ENCODE results near the gene TMEM131.

DNA sequence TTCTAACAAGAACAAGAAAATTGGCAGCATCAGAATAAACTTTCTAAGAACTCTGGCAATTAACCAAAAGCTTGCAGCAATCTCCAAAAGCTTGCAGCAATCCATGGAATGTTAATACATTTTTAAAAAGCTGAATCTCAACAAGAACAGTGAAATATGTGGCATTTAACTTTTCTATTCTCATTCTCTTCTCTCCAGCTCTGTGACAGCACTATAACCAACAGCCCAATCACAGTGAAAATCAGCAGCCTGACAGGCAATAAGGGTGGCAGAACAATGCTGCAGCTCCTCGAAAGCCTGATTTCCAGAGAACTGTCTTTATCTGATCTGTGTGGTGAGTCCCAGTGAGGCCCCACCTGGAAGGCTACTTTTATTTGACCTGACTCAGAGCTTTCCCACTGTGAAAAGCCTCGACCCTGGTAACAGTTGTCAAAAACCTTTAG lies 60.0 kb downstream of the TMEM131 start:
- TF ChIP-seq, protein P1, sequence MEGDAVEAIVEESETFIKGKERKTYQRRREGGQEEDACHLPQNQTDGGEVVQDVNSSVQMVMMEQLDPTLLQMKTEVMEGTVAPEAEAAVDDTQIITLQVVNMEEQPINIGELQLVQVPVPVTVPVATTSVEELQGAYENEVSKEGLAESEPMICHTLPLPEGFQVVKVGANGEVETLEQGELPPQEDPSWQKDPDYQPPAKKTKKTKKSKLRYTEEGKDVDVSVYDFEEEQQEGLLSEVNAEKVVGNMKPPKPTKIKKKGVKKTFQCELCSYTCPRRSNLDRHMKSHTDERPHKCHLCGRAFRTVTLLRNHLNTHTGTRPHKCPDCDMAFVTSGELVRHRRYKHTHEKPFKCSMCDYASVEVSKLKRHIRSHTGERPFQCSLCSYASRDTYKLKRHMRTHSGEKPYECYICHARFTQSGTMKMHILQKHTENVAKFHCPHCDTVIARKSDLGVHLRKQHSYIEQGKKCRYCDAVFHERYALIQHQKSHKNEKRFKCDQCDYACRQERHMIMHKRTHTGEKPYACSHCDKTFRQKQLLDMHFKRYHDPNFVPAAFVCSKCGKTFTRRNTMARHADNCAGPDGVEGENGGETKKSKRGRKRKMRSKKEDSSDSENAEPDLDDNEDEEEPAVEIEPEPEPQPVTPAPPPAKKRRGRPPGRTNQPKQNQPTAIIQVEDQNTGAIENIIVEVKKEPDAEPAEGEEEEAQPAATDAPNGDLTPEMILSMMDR (conservative IDR thresholded peaks at IDR 0.05; ENCODE audit: low read depth in 2 of 2): no peak
- TF ChIP-seq, protein P2, sequence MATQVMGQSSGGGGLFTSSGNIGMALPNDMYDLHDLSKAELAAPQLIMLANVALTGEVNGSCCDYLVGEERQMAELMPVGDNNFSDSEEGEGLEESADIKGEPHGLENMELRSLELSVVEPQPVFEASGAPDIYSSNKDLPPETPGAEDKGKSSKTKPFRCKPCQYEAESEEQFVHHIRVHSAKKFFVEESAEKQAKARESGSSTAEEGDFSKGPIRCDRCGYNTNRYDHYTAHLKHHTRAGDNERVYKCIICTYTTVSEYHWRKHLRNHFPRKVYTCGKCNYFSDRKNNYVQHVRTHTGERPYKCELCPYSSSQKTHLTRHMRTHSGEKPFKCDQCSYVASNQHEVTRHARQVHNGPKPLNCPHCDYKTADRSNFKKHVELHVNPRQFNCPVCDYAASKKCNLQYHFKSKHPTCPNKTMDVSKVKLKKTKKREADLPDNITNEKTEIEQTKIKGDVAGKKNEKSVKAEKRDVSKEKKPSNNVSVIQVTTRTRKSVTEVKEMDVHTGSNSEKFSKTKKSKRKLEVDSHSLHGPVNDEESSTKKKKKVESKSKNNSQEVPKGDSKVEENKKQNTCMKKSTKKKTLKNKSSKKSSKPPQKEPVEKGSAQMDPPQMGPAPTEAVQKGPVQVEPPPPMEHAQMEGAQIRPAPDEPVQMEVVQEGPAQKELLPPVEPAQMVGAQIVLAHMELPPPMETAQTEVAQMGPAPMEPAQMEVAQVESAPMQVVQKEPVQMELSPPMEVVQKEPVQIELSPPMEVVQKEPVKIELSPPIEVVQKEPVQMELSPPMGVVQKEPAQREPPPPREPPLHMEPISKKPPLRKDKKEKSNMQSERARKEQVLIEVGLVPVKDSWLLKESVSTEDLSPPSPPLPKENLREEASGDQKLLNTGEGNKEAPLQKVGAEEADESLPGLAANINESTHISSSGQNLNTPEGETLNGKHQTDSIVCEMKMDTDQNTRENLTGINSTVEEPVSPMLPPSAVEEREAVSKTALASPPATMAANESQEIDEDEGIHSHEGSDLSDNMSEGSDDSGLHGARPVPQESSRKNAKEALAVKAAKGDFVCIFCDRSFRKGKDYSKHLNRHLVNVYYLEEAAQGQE (IDR thresholded peaks at IDR 0.05; ENCODE audit: unreplicated experiment): no peak
- TF ChIP-seq ZNF462 (CRISPR knock-in tag; IDR thresholded peaks at IDR 0.05): no peak
- TF ChIP-seq CREB1 (CRISPR knock-in tag; IDR thresholded peaks at IDR 0.05; ENCODE audit: low read depth): no peak
- TF ChIP-seq EZH2 (IDR thresholded peaks at IDR 0.05; ENCODE audit: low read depth, unreplicated experiment): no peak
- TF ChIP-seq POLR2AphosphoS5 (IDR thresholded peaks at IDR 0.05; ENCODE audit: low read depth): no peak
- no peak for TF ChIP-seq EZH2phosphoT487 (IDR thresholded peaks at IDR 0.05; ENCODE audit: unreplicated experiment)
- no peak for TF ChIP-seq ZNF331 (CRISPR knock-in tag; IDR thresholded peaks at IDR 0.05; ENCODE audit: low read depth)
- no peak for TF ChIP-seq NANOG (IDR thresholded peaks at IDR 0.05; ENCODE audit: borderline replicate concordance)
- TF ChIP-seq, protein P3, sequence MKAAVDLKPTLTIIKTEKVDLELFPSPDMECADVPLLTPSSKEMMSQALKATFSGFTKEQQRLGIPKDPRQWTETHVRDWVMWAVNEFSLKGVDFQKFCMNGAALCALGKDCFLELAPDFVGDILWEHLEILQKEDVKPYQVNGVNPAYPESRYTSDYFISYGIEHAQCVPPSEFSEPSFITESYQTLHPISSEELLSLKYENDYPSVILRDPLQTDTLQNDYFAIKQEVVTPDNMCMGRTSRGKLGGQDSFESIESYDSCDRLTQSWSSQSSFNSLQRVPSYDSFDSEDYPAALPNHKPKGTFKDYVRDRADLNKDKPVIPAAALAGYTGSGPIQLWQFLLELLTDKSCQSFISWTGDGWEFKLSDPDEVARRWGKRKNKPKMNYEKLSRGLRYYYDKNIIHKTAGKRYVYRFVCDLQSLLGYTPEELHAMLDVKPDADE (IDR thresholded peaks at IDR 0.05): no peak
- no peak for TF ChIP-seq JUNB (IDR thresholded peaks at IDR 0.05; ENCODE audit: unreplicated experiment)
- no peak for TF ChIP-seq STAT1 (IDR thresholded peaks at IDR 0.05; ENCODE audit: unreplicated experiment)
- TF ChIP-seq ZNF114 (CRISPR knock-in tag; IDR thresholded peaks at IDR 0.05): no peak
